ENCODE results near the gene ERCC6. TPM values are rescaled to one million over a fixed set of nuclear protein-coding genes. Genes with fewer than 3 reads are reported as not detected.

Gene ERCC6
- total and polyA plus RNA-seq, 4 experiments from 2014 or later: 7.3 to 46.7 (median 28.1) TPM

- peaks cover 5 to 18% (median 11%) of the 10 kb centered on the region in 8 donors for H3K9me3 Mint-ChIP-seq
- ChIA-PET POLR2A (ENCODE audit: partially characterized antibody) (no interaction called here), CTCF (ENCODE audit: partially characterized antibody) (no interaction called here)
- intact Hi-C loops (cut with micrococcal nuclease): no loop called here
- no peak for DNase-seq
- no peaks in the 10 kb centered on the region for H3K27me3 Mint-ChIP-seq
- Histone ChIP-seq H3K27ac (ENCODE audit: low read depth, low read length) (no peak overlapping the region), H3K9me3 (ENCODE audit: control insufficient read depth in 1 of 2, low read length in 2 of 2) (no peaks in the 10 kb centered on the region), H3K27me3 (ENCODE audit: insufficient read depth, low read length) (no peaks in the 10 kb centered on the region), H3K4me3 (ENCODE audit: low read length in 2 of 2) (no peak overlapping the region), H3K4me1 (ENCODE audit: insufficient read depth, low read length) (no peaks in the 10 kb centered on the region), H3K36me3 (ENCODE audit: insufficient read depth, low read length) (peaks cover 24% of the 10 kb centered on the region)
- peaks cover 74 to 81% of the 10 kb centered on the region in 2 donors for H3K36me3 Mint-ChIP-seq
- H3K4me3 Mint-ChIP-seq: no peak overlapping the region
- H3K4me1 Mint-ChIP-seq: peaks cover 0 to 4% (median 0%) of the 10 kb centered on the region in 4 donors
- no peak overlapping the region for H3K27ac Mint-ChIP-seq
Observed at GRCh38 chr10:49465736-49466135, 73.2 kb downstream of the ERCC6 start.

Other genes with a start within 250 kb of the ERCC6 start
- not detected for gene C10orf71, start 240.0 kb downstream of the ERCC6 start, total RNA-seq
- not detected for gene C10orf71, start 240.0 kb downstream of the ERCC6 start, polyA plus RNA-seq
- not detected for gene DRGX, start 143.0 kb downstream of the ERCC6 start, total RNA-seq
- gene DRGX, start 143.0 kb downstream of the ERCC6 start, polyA plus RNA-seq: not detected
- not detected for gene SLC18A3, start 71.2 kb upstream of the ERCC6 start, total RNA-seq
- gene SLC18A3, start 71.2 kb upstream of the ERCC6 start, polyA plus RNA-seq: not detected
- gene CHAT, start 74.9 kb upstream of the ERCC6 start, total RNA-seq: not detected
- not detected for gene CHAT, start 74.9 kb upstream of the ERCC6 start, polyA plus RNA-seq
- not detected for gene C10orf53, start 140.5 kb upstream of the ERCC6 start, total RNA-seq
- gene C10orf53, start 140.5 kb upstream of the ERCC6 start, polyA plus RNA-seq: not detected
- not detected for gene OGDHL, start 223.2 kb upstream of the ERCC6 start, total RNA-seq
- gene OGDHL, start 223.2 kb upstream of the ERCC6 start, polyA plus RNA-seq: not detected

All from CD4-positive, alpha-beta memory T cell (primary cell).